Epithelial cell of proximal tubule (primary cell): Measurements from ENCODE around the gene SMAP1. TPM values are rescaled to one million over a fixed set of nuclear protein-coding genes. Genes with fewer than 3 reads are reported as not detected.

Experiments used
- DNase-seq: peaks from one replicate; pipeline ENCODE4 v3.0.0-alpha.2; 2011; ENCODE audit warnings: low read depth
- H3K4me3 ChIP-seq: 2 replicates; pipeline ENCODE4 v1.5.1; 2011; ENCODE audit warnings: low read depth, mild to moderate bottlenecking, low read length
- CTCF ChIP-seq: conservative IDR thresholded peaks from 2 replicates; pipeline ENCODE4 v1.5.1; 2012; ENCODE audit warnings: low read depth, mild to moderate bottlenecking, low read length
- total RNA-seq: library from RNA; depleted of rRNA; stranded (reverse); fragments of >200 nt; gene quantifications from 2 replicates; pipeline ENCODE4 v1.2.3, GENCODE V29; 2015

The SMAP1 gene
- total RNA-seq, 1 donor from 2014 or later = 24.7 TPM

GRCh38 chr6:70844301-70844700, 176.6 kb downstream of the SMAP1 start:
- no peak overlapping the region for H3K4me3 ChIP-seq
- DNase-seq = no peak
- TF ChIP-seq CTCF = no peak

GRCh38 chr6:70846207-70846835, 178.6 kb downstream of the SMAP1 start:
- DNase-seq = peak; percentile 1
- H3K4me3 ChIP-seq = no peak overlapping the region
- TF ChIP-seq CTCF = no peak

- no peak overlapping the region for H3K4me3 ChIP-seq
- DNase-seq = no peak
- TF ChIP-seq CTCF = no peak
These were observed 179.7 kb downstream of the SMAP1 start for GRCh38 chr6:70847106-70848084.

- no peak for TF ChIP-seq CTCF
- DNase-seq = peak; percentile 1
- H3K4me3 ChIP-seq = no peak overlapping the region
These were observed 181.8 kb downstream of the SMAP1 start for GRCh38 chr6:70849348-70850069.

- no peak for DNase-seq
- no peak overlapping the region for H3K4me3 ChIP-seq
- TF ChIP-seq CTCF = no peak
These were observed 185.1 kb downstream of the SMAP1 start for GRCh38 chr6:70852667-70853246.

- no peak for DNase-seq
- H3K4me3 ChIP-seq = no peak overlapping the region
- TF ChIP-seq CTCF = no peak
These were observed 189.8 kb downstream of the SMAP1 start for GRCh38 chr6:70857387-70858077.
